Measurements from ENCODE around the gene CCDC141.
"Not testable (repeated sequence)": the region's sequence is repeated elsewhere in the genome, so short reads cannot be mapped to it uniquely, and the experiment has no call there.

CCDC141 gene

GRCh38 chr2:179059026-179059700, 9.2 kb upstream of the CCDC141 start:
- TF ChIP-seq, protein P1, sequence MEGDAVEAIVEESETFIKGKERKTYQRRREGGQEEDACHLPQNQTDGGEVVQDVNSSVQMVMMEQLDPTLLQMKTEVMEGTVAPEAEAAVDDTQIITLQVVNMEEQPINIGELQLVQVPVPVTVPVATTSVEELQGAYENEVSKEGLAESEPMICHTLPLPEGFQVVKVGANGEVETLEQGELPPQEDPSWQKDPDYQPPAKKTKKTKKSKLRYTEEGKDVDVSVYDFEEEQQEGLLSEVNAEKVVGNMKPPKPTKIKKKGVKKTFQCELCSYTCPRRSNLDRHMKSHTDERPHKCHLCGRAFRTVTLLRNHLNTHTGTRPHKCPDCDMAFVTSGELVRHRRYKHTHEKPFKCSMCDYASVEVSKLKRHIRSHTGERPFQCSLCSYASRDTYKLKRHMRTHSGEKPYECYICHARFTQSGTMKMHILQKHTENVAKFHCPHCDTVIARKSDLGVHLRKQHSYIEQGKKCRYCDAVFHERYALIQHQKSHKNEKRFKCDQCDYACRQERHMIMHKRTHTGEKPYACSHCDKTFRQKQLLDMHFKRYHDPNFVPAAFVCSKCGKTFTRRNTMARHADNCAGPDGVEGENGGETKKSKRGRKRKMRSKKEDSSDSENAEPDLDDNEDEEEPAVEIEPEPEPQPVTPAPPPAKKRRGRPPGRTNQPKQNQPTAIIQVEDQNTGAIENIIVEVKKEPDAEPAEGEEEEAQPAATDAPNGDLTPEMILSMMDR (IDR thresholded peaks at IDR 0.05; ENCODE audit: extremely low read depth, insufficient read depth, missing control alignments): no peak
- no peak for DNase-seq (ENCODE audit: low spot score)
- in situ Hi-C loops (cut with MboI; ENCODE audit: low pct_unique_long_range_greater_than_20kb, low sequenced_read_pairs, unreplicated experiment): no loop called here

- no peak for DNase-seq (ENCODE audit: low spot score)
- in situ Hi-C loops (cut with MboI; ENCODE audit: low pct_unique_long_range_greater_than_20kb, low sequenced_read_pairs, unreplicated experiment): no loop called here
- TF ChIP-seq, protein P1 (IDR thresholded peaks at IDR 0.05; ENCODE audit: extremely low read depth, insufficient read depth, missing control alignments): no peak
These were observed 7.8 kb upstream of the CCDC141 start for GRCh38 chr2:179057737-179058136.

DNA sequence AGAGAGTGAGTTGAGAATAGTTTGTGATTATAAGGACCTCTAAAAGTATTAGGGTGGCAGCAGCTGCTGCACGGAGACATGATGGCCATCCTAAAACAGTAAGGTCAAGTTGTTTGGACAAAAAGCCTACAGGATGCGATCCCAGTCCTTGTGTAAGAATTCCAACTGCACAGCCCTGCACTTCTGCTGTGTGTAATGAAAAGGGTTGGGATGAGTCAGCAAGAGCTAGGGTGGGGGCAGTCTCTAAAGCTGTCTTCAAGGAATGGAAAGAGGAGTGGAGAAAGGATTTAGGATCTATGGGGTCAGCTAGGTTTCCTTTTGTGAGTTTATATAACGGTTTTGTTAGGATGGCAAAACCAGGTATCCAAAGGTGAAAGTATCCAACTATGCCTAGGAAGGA, 3.6 kb upstream of the CCDC141 start:
- in situ Hi-C loops (cut with MboI; ENCODE audit: low pct_unique_long_range_greater_than_20kb, low sequenced_read_pairs, unreplicated experiment); DNase-seq (ENCODE audit: low spot score): not testable (repeated sequence)

GRCh38 chr2:179051250-179051649, 1.3 kb upstream of the CCDC141 start:
- TF ChIP-seq, protein P1 (IDR thresholded peaks at IDR 0.05; ENCODE audit: extremely low read depth, insufficient read depth, missing control alignments): no peak
- DNase-seq (ENCODE audit: low spot score): no peak
- in situ Hi-C loops (cut with MboI; ENCODE audit: low pct_unique_long_range_greater_than_20kb, low sequenced_read_pairs, unreplicated experiment): no loop called here

DNA sequence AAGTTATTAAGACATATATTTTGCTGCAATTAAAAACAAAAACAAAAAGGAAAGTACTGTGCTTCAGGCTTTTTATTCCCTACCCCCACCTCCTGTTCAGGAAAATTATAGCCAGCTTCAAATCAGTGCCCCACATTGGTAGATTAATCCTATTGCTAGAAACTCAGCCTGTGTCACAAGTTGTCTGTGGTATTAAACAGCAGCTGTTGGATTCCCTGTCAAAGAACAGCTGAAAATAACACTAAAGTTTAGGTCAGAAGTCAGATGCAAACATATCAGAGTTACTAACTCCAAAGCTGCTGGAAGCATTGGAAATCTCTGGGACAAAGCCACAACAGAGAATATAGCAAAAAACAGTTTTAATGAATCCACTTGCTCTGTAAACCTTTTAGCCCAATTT, 818 bp upstream of the CCDC141 start:
- TF ChIP-seq, protein P1 (IDR thresholded peaks at IDR 0.05; ENCODE audit: extremely low read depth, insufficient read depth, missing control alignments): no peak
- no peak for DNase-seq (ENCODE audit: low spot score)
- in situ Hi-C loops (cut with MboI; ENCODE audit: low pct_unique_long_range_greater_than_20kb, low sequenced_read_pairs, unreplicated experiment): no loop called here

DNA sequence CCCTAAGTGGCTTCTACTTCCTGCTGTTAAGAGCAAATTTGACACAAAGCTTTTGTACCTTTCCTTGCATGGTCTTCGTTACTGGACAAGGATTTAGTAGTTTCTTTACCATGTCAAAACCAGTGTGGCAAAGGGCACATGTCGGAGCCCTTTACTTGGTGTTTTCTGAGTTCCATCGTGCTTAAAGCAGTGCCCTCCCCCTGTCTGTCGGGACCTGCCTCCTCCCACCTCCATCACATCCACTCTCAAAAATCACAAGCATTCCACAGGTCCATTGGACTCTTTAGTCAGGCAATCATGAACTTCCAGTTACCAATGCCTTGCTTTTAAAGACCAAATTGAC, 763 bp downstream of the CCDC141 start:
- DNase-seq (ENCODE audit: low spot score): no peak
- TF ChIP-seq, protein P1 (IDR thresholded peaks at IDR 0.05; ENCODE audit: extremely low read depth, insufficient read depth, missing control alignments): no peak
- in situ Hi-C loops (cut with MboI; ENCODE audit: low pct_unique_long_range_greater_than_20kb, low sequenced_read_pairs, unreplicated experiment): no loop called here

DNA sequence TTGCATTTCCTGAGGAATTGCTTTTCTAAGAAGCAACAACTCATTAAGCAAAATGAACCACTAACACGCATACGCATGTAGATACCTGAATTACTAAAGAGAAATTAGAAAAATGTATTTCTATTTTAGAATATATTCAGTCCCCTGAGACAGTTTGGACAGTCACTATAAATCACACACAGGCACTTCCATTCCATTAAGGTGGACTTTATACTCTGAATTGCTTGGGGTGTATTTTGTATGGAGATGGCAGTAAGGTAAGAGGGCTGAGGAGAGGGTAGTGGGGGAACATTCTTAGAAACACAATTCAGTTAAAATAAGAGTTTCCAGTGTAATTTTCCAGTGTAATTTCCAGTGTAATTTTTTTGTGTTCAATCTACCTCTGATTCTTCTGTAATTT, 1.8 kb downstream of the CCDC141 start:
- TF ChIP-seq, protein P1 (IDR thresholded peaks at IDR 0.05; ENCODE audit: extremely low read depth, insufficient read depth, missing control alignments): no peak
- DNase-seq (ENCODE audit: low spot score): no peak
- in situ Hi-C loops (cut with MboI; ENCODE audit: low pct_unique_long_range_greater_than_20kb, low sequenced_read_pairs, unreplicated experiment): no loop called here

DNA sequence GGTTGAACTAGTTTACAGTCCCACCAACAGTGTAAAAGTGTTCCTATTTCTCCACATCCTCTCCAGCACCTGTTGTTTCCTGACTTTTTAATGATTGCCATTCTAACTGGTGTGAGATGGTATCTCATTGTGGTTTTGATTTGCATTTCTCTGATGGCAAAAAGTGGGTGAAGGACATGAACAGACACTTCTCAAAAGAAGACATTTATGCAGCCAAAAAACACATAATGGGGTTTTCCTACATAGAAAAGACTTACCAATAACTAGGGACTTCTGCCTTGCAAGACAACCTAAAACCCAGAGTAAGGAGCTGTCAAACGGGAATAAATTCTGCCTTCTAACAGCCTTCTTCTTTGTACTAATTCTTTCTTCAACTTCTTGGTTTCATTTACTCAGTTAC, 4.3 kb downstream of the CCDC141 start:
- in situ Hi-C loops (cut with MboI; ENCODE audit: low pct_unique_long_range_greater_than_20kb, low sequenced_read_pairs, unreplicated experiment); DNase-seq (ENCODE audit: low spot score): not testable (repeated sequence)

Data from GM13977 (cell line).